HG03060 (cell line): Measurements from ENCODE around the gene PCSK6.
"Not testable (repeated sequence)": the region's sequence is repeated elsewhere in the genome, so short reads cannot be mapped to it uniquely, and the experiment has no call there.

ENCODE experiments used
- ATAC-seq: cut with Tn5 transposase; IDR thresholded peaks from one replicate; pipeline ENCODE4 v1.9.1; 2021; ENCODE audit warnings: low read depth, moderate number of reproducible peaks; ENCODE audit not compliant: unreplicated experiment

PCSK6 gene

GRCh38 chr15:101296418-101297405 is 192.8 kb downstream of the PCSK6 start:
- ATAC-seq = no peak

GRCh38 chr15:101295607-101296161 is 193.8 kb downstream of the PCSK6 start:
- no peak for ATAC-seq

- peak; percentile 60 for ATAC-seq
These were observed 194.5 kb downstream of the PCSK6 start, which contains the start of gene SNRPA1 for GRCh38 chr15:101294731-101295606. Gene SNRPA1, minus strand, starts transcription at chr15:101295248. Its CDS starts 70 bp downstream, at chr15:101295178.

- no peak for ATAC-seq
These were observed 196.4 kb downstream of the PCSK6 start for GRCh38 chr15:101293122-101293521.

GRCh38 chr15:101288905-101289513 is 200.5 kb downstream of the PCSK6 start:
- no peak for ATAC-seq

GRCh38 chr15:101287342-101287741 is 202.2 kb downstream of the PCSK6 start:
- not testable (repeated sequence) for ATAC-seq

GRCh38 chr15:101286471-101287114 is 202.9 kb downstream of the PCSK6 start:
- no peak for ATAC-seq

GRCh38 chr15:101283931-101284330 is 205.6 kb downstream of the PCSK6 start:
- no peak for ATAC-seq

- ATAC-seq = no peak
These were observed 209.5 kb downstream of the PCSK6 start for GRCh38 chr15:101280007-101280406.

GRCh38 chr15:101277943-101278564 is 211.5 kb downstream of the PCSK6 start:
- no peak for ATAC-seq

- peak; percentile 24 for ATAC-seq
These were observed 212.3 kb downstream of the PCSK6 start, which contains the start of gene SELENOS for GRCh38 chr15:101277038-101277822. Gene SELENOS, minus strand, starts transcription at chr15:101277485. Its CDS starts 68 bp downstream, at chr15:101277417.

GRCh38 chr15:101276501-101277037 is 212.9 kb downstream of the PCSK6 start:
- peak; percentile 35 for ATAC-seq

- ATAC-seq = no peak
These were observed 214.5 kb downstream of the PCSK6 start for GRCh38 chr15:101275018-101275417.

- ATAC-seq = no peak
These were observed 216.0 kb downstream of the PCSK6 start for GRCh38 chr15:101273534-101273933.

GRCh38 chr15:101272584-101272983 is 216.9 kb downstream of the PCSK6 start:
- no peak for ATAC-seq

- ATAC-seq = no peak
These were observed 219.9 kb downstream of the PCSK6 start for GRCh38 chr15:101269479-101270223.

GRCh38 chr15:101267320-101268104 is 222.0 kb downstream of the PCSK6 start:
- ATAC-seq = no peak
